ENCODE data around the gene SORL1-AS1.
"Not testable (repeated sequence)": the region's sequence is repeated elsewhere in the genome, so short reads cannot be mapped to it uniquely, and the experiment has no call there.

Gene SORL1-AS1

DNA sequence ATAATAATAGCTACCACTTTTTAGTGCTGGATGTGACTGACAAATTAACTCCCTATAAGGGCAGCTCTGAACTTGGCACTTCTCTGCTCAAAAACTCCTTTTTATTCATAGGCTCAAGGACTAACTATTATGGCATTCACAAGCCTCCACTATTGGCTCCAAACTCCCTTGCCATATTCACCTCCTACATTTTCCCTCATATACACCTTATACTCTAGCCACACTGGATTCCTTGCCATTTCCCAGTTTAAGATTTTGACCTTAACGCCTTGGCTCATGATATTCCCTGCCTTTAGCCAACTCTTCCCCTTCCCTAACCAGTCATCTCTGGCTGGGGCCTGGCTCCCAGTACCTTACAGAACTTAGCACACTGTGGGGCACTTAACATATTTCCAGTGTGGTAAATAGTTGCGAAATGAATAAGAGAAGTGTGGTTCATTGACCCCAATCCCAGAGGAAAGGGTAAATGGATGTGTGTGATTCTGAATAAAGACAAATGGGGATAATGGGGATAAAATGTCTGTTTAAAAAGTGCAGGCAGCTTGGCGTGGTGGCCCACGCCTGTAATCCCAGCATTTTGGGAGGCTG lies 40.7 kb downstream of the SORL1-AS1 start:
- BruUV-seq (replicated peaks): no TSS peak
- DNase-seq (ENCODE audit: unreplicated experiment): no peak
- intact Hi-C loops (cut with micrococcal nuclease): no loop called here
- no peaks in the 10 kb centered on the region for H3K36me3 Mint-ChIP-seq (ENCODE audit: insufficient read depth, unreplicated experiment)
- ChIA-PET CTCF (interaction anchor here (0.7 kb wide), 1 partner anchor 59 kb away, joined by 3 read pairs; no protein-coding TSS in a partner anchor), POLR2A (no interaction called here)
- H3K9me3 Mint-ChIP-seq (ENCODE audit: unreplicated experiment): no peaks in the 10 kb centered on the region
- peaks cover 17% of the 10 kb centered on the region for H3K4me1 Mint-ChIP-seq (ENCODE audit: insufficient read depth, unreplicated experiment)
- TF ChIP-seq, protein P1, sequence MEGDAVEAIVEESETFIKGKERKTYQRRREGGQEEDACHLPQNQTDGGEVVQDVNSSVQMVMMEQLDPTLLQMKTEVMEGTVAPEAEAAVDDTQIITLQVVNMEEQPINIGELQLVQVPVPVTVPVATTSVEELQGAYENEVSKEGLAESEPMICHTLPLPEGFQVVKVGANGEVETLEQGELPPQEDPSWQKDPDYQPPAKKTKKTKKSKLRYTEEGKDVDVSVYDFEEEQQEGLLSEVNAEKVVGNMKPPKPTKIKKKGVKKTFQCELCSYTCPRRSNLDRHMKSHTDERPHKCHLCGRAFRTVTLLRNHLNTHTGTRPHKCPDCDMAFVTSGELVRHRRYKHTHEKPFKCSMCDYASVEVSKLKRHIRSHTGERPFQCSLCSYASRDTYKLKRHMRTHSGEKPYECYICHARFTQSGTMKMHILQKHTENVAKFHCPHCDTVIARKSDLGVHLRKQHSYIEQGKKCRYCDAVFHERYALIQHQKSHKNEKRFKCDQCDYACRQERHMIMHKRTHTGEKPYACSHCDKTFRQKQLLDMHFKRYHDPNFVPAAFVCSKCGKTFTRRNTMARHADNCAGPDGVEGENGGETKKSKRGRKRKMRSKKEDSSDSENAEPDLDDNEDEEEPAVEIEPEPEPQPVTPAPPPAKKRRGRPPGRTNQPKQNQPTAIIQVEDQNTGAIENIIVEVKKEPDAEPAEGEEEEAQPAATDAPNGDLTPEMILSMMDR (IDR thresholded peaks at IDR 0.05; ENCODE audit: unreplicated experiment): no peak
- H3K27ac Mint-ChIP-seq (ENCODE audit: low read depth, unreplicated experiment): no peak overlapping the region
- H3K4me3 Mint-ChIP-seq (ENCODE audit: unreplicated experiment): no peak overlapping the region
- H3K27me3 Mint-ChIP-seq (ENCODE audit: insufficient read depth, unreplicated experiment): no peaks in the 10 kb centered on the region

DNA sequence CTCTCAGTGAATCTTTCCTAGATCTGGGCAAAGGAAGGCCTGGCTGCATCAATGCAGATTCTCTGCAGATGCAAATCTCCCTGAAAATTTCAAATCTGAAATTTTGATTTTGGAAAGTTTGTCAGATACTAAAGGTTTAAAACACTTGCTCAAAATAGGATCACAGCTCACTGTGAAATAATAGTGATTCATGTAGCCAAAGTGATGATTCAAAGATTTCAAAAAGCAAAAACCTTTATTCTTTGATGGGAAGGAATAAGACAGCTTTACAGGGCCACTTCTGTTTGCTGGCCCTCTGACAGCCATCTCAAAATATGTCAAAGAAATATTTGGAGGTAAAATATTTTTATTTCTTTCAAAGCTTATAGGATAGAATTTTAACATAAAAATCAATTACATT lies 41.4 kb downstream of the SORL1-AS1 start:
- H3K36me3 Mint-ChIP-seq (ENCODE audit: insufficient read depth, unreplicated experiment); H3K9me3 Mint-ChIP-seq (ENCODE audit: unreplicated experiment); BruUV-seq (replicated peaks); H3K27me3 Mint-ChIP-seq (ENCODE audit: insufficient read depth, unreplicated experiment); intact Hi-C loops (cut with micrococcal nuclease); DNase-seq (ENCODE audit: unreplicated experiment); H3K4me3 Mint-ChIP-seq (ENCODE audit: unreplicated experiment); H3K27ac Mint-ChIP-seq (ENCODE audit: low read depth, unreplicated experiment); CTCF ChIA-PET; H3K4me1 Mint-ChIP-seq (ENCODE audit: insufficient read depth, unreplicated experiment): not testable (repeated sequence)
- POLR2A ChIA-PET: interaction anchor here (0.7 kb wide), 1 partner anchor 26 kb away, joined by 3 read pairs; no protein-coding TSS in a partner anchor

DNA sequence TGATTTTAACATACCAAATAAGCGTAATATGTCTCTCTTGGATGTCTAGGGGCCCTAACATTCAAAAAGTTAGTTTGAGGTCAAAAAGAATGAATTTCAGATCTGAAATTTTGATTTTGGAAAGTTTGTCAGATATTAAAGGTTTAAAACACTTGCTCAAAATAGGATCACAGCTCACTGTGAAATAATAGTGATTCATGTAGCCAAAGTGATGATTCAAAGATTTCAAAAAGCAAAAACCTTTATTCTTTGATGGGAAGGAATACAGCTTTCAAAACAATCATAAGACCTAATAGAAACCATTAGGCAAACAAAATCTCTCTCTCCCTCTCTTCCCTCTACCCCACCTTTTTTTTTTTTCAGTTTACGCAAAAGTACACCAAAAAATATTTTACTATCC lies 42.7 kb downstream of the SORL1-AS1 start:
- H3K36me3 Mint-ChIP-seq (ENCODE audit: insufficient read depth, unreplicated experiment); DNase-seq (ENCODE audit: unreplicated experiment); BruUV-seq (replicated peaks); intact Hi-C loops (cut with micrococcal nuclease); POLR2A ChIA-PET; H3K4me3 Mint-ChIP-seq (ENCODE audit: unreplicated experiment); CTCF ChIA-PET; H3K27ac Mint-ChIP-seq (ENCODE audit: low read depth, unreplicated experiment); H3K27me3 Mint-ChIP-seq (ENCODE audit: insufficient read depth, unreplicated experiment); H3K9me3 Mint-ChIP-seq (ENCODE audit: unreplicated experiment); H3K4me1 Mint-ChIP-seq (ENCODE audit: insufficient read depth, unreplicated experiment): not testable (repeated sequence)

DNA sequence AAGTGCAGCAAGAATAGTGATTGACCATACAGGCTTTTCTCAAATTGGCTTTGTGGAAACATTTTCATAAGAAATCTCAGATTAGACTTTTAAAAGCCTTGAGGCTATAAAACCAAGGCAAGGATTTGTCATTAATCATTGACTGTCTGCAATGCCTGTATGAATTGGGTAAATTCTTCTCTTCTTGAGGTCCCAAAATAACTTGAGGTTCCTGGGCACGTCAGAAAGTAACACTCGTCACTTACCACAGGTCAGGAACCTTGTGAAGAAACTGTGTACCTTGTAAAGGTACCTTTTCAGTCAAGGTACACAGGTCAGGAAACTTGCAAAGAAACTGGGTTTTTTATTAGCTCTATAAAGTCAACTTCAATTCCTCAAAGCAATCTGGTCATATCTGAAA lies 43.9 kb downstream of the SORL1-AS1 start:
- POLR2A ChIA-PET: no interaction called here

DNA sequence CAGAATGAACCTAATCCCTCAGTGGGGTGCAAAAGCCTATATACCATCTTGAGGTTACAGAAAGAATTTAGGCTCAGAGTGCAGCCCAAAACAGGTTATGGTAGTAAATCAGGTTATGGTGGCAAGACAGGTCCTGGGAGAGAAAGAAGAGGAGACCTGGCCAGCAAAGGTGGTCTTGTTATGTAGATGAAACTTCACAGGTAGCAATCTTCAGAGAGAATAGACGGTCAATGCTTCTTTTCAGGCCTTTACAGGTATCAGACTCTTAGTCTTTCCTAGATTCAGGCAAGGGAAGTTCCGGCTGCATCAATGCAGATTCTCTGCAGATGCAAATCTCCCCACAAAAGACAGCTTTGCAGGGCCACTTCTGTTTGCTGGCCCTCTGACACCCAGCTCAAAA lies 46.5 kb downstream of the SORL1-AS1 start:
- no peaks in the 10 kb centered on the region for H3K9me3 Mint-ChIP-seq (ENCODE audit: unreplicated experiment)
- H3K27ac Mint-ChIP-seq (ENCODE audit: low read depth, unreplicated experiment): no peak overlapping the region
- TF ChIP-seq, protein P1 (IDR thresholded peaks at IDR 0.05; ENCODE audit: unreplicated experiment): no peak
- POLR2A ChIA-PET: interaction anchor here (1.2 kb wide), 1 partner anchor 11 kb away, joined by 5 read pairs; no protein-coding TSS in a partner anchor
- H3K4me1 Mint-ChIP-seq (ENCODE audit: insufficient read depth, unreplicated experiment): no peaks in the 10 kb centered on the region
- H3K4me3 Mint-ChIP-seq (ENCODE audit: unreplicated experiment): no peak overlapping the region
- BruUV-seq (replicated peaks): no TSS peak
- H3K36me3 Mint-ChIP-seq (ENCODE audit: insufficient read depth, unreplicated experiment): no peaks in the 10 kb centered on the region
- intact Hi-C loops (cut with micrococcal nuclease): no loop called here
- DNase-seq (ENCODE audit: unreplicated experiment): no peak
- no peaks in the 10 kb centered on the region for H3K27me3 Mint-ChIP-seq (ENCODE audit: insufficient read depth, unreplicated experiment)
- CTCF ChIA-PET: interaction anchor here (0.6 to 1.6 kb wide), 2 partner anchors 46 to 152 kb away, joined by 4 to 6 read pairs; partner anchors contain the start of gene SORL1

More for the DNA sequence above, 43.9 kb downstream of the SORL1-AS1 start:
- Mint-ChIP-seq H3K27me3 (ENCODE audit: insufficient read depth, unreplicated experiment) (no peaks in the 10 kb centered on the region), H3K4me3 (ENCODE audit: unreplicated experiment) (no peak overlapping the region), H3K36me3 (ENCODE audit: insufficient read depth, unreplicated experiment) (no peaks in the 10 kb centered on the region), H3K27ac (ENCODE audit: low read depth, unreplicated experiment) (no peak overlapping the region), H3K9me3 (ENCODE audit: unreplicated experiment) (no peaks in the 10 kb centered on the region), H3K4me1 (ENCODE audit: insufficient read depth, unreplicated experiment) (no peaks in the 10 kb centered on the region)
- CTCF ChIA-PET: interaction anchor here (0.7 to 0.9 kb wide), 2 partner anchors 8 to 230 kb away, joined by 3 to 4 read pairs; no protein-coding TSS in a partner anchor
- BruUV-seq (replicated peaks): no TSS peak
- TF ChIP-seq, protein P1 (IDR thresholded peaks at IDR 0.05; ENCODE audit: unreplicated experiment): no peak
- no peak for DNase-seq (ENCODE audit: unreplicated experiment)
- intact Hi-C loops (cut with micrococcal nuclease): no loop called here

Measured in MCF 10A (cell line).